ENCODE measurements around the gene JMJD8.

- TF ChIP-seq POLR2A (IDR thresholded peaks at IDR 0.05) = no peak
- TF ChIP-seq, protein P1, sequence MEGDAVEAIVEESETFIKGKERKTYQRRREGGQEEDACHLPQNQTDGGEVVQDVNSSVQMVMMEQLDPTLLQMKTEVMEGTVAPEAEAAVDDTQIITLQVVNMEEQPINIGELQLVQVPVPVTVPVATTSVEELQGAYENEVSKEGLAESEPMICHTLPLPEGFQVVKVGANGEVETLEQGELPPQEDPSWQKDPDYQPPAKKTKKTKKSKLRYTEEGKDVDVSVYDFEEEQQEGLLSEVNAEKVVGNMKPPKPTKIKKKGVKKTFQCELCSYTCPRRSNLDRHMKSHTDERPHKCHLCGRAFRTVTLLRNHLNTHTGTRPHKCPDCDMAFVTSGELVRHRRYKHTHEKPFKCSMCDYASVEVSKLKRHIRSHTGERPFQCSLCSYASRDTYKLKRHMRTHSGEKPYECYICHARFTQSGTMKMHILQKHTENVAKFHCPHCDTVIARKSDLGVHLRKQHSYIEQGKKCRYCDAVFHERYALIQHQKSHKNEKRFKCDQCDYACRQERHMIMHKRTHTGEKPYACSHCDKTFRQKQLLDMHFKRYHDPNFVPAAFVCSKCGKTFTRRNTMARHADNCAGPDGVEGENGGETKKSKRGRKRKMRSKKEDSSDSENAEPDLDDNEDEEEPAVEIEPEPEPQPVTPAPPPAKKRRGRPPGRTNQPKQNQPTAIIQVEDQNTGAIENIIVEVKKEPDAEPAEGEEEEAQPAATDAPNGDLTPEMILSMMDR (IDR thresholded peaks at IDR 0.05) = no peak
- TF ChIP-seq POLR2AphosphoS5 (IDR thresholded peaks at IDR 0.05; ENCODE audit: insufficient read depth in 1 of 2, low read depth in 1 of 2) = no peak
Measured at GRCh38 chr16:674214-674881, 9.8 kb downstream of the JMJD8 start.

Data from vagina (tissue), 2 donors.